GM19468 (cell line): ENCODE measurements around the gene NRG2.

Source experiments
- ATAC-seq: cut with Tn5 transposase; IDR thresholded peaks from one replicate; pipeline ENCODE4 v1.9.1; 2021; ENCODE audit warnings: mild to moderate bottlenecking, moderate library complexity, moderate number of reproducible peaks; ENCODE audit not compliant: unreplicated experiment; ENCODE audit errors: extremely low read depth

Gene NRG2

DNA sequence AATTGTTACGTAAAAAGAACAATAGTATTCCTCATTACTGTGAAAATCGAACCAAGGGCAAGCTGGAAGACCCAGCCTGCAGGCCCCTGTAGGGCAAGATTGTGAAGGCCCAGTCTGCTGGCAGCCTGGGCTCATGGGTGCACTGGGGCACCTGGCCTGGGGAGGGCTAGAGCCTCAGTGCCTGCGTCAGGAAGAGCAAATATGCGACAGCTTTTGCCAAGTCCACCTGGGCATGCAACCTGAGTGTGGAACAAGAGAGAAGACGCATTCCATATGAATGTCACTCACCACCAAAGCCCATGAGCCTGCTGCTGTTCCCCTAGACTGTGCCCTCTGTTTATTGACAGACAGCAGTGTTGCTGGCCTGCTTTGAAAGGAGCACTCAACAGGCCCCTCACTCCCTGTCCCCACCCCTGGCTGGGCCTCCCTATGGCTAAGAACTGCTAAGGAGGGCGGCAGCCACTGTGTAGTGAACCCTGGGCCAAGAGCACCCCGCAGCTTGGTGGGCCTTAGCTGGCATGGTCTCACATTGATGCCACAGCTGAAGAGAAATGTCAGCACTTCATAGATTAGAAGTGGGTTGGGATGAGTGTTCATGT lies 219.2 kb downstream of the NRG2 start:
- no peak for ATAC-seq

DNA sequence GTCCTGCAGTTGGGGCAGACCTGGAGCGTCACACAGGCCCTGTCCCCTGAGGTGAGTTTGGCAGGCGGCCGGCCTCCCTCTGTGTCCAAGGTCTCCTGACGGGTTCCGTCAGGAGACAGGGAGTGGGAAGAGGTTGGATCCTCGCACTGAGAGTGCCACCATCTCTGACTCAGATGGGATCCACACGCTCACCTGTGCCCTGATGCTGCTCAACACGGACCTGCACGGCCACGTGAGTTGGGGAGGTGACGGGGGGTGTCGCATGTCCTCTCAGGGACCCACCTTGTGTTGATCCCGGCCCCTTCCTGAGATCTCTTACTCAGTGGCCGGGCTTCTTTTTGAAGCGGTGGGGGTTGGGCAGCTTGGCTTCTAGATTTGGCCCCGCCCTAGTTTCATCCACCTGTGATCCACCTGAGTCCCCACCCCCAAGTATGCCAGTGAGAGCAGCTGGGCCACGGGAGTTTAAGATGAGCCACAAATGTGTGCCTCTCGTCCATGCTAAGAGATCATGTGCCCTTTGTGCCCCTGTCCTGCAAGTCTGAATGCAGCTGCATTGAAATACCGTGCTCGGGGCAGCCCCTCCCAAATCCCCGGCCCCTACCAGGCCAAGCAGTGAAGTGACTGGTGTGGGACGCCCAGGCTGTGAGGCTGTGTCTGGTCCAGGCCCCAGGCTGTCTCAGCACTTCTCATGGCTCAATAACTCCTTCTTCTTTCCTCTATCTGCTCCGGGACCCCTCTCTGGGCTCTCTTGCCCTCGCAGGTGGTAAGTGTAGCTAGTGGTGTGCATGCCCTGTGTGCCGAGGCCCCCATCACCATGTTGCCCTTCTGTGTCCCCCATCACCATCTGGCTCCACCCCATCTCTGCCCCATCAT lies 220.3 kb downstream of the NRG2 start:
- ATAC-seq: no peak

DNA sequence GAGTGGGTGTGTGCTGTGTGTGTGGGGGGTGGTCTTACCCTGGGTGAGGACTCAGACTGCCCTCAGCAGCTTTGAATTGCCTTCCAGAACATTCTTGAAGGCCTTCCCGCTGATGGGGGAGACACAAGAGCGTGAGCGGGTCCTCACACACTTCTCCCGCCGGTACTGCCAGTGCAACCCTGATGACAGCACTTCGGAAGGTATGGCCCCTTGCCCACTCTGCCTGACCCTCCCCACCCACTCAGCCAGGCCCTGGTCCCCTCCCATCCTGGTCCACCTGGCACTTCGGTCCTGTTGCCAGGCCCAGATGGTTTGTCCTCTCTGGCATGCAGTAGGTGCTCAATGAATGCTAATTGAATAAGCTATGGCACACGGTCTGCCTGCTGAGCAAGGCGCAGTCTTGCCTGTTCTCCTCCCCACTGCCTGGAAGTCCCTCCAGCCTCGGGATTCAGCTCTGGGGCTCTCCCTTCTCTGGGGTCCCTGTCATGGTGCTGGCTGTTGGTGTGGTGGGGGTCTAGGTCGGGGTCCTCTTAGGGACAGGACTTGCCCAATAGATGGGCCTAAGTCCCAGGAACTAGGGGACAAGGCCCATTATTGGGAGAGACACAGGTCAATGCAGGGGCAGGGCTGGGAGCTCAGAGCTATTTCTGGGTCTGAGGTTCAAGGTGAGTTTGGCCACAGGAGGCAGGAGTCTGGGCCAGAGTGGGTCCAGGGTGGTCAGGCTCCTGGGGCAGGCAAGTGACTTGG lies 221.1 kb downstream of the NRG2 start:
- ATAC-seq: no peak

DNA sequence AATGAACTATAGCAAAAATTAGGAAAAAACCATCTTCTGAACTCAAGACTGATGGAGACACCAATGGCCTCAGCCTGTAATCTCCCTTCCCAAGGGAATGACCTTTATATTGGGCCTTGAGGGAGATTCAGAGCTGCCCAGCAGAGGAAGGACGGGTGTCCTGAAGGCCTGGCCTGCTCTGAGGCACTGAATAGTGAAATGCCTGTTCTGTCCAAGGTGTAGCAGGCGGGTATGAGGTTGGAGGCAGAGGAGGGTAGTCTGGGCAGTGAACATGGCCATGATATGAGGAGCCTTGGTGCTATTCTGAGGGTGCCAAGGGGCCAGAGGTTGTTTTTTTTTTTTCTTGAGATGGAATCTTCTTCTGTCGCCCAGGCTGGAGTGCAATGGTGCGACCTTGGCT lies 222.5 kb downstream of the NRG2 start:
- ATAC-seq: no peak

DNA sequence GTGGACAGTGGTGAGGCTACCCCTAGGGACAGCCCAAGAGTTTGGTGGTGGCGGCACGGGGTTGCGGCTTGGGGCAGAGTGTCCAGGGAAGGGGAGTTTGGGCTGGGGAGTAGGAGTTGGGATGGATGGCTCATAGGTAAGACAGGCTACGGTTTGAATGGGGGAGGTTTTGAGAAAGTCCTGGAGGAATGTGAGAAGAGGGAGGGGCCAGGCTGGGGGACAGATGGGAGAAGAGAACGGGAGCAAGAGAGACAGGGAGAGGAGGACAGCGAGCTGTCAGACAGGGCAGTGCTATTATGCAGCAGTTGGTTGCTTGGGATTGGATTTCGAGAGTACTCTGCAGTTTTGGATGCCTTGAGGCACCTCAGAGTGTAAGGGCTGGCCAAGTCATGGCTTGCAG lies 223.0 kb downstream of the NRG2 start:
- no peak for ATAC-seq

DNA sequence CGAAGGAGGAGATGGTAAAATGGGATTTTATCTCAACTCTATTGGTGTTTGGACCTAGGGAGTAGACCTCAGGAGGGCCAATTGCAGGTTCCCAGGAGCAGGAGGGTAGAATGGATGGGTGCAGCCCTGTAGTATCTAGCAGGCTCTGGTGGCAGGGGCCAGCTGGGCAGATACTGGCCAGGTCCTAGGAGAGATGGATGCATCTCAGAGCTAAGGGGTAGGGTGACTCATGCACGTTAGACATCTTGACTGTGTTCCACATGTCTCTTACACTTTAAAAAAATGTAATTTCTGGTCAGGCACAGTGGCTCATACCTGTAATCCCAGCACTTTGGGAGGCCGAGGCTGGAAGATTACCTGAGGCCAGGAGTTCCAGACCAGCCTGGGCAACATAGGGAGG lies 225.1 kb downstream of the NRG2 start:
- no peak for ATAC-seq

DNA sequence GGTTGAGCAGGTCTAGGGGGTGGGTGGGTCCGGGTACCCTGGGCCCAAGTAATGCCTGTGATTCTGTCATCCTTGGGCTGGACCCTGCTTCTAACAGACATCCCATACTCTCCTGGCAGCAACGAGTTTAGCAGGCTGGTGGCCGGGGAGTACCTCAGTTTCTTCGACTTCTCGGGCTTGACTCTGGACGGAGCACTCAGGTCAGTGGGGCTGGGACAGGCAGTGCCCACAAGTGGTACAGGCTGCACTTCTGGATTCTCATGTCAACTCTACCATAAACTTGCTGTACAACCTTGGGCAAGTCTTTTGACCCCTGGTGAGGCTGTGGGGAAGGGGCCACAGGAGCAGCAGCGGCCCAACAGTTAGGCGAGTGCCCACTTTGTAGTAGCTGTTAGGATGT lies 225.7 kb downstream of the NRG2 start:
- no peak for ATAC-seq

DNA sequence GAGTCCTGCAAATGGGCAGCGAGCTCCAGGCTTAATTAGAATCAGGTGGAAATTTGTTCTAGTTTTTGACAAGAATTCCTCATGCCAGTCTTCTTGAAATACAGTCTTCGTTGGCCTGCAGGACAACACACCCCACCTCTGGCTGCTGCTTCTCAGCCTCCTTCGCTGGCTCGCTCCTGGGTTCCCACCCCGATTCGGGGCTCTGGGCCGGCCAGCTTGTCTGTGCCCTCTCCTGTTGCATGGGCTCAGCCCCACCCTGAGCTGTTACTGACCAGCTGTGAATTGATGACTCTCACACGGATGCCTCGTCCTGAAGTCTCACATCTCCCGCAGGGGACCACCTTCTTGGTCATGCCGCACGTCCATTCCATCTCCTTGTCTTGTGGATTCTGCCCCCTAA lies 226.5 kb downstream of the NRG2 start:
- no peak for ATAC-seq

DNA sequence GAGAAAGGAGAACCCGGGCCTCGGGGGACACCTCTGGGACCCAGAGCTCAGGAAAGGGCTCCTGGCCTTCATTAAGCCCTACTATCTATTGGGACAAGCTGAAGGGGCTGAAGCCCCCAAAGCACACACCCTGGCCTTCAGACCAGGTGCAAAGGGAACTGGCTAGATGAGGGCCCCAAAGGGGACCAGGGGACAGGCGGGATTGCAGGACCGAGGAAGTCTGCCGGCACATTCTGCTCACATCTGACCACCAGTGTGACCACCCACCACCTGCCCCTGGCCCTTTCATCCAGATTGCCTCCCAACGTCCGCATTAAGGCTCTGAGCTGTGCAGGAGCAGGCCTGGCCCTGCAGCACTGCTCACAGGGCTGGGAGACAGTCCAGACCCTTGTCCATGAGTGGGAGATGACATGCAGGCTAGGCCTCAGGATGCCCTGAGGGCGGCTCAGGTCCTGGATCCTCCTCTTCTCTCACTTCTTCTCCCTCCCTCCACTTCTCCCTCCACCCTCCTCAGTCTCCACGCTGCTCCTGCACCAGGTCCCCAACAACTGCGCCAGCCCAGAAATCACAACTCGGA lies 228.3 kb downstream of the NRG2 start:
- no peak for ATAC-seq

DNA sequence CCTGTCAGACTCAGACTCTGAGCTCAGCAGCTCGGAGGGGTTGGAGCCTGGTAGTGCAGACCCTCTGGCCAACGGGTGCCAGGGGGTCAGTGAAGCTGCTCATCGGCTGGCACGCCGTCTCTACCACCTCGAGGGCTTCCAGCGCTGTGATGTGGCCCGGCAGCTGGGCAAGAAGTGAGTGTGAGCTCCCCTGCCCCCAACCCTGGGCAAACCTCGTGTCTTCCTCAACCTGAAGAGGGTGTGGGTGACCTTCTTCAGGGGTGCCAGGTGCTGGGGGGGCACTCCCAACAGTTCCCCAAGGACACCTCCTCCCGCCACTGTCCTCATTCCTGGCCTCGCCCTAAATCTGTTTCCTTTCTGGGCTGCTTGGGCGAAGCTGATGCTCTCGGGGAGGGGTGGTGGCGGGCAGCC lies 228.9 kb downstream of the NRG2 start:
- ATAC-seq: no peak

DNA sequence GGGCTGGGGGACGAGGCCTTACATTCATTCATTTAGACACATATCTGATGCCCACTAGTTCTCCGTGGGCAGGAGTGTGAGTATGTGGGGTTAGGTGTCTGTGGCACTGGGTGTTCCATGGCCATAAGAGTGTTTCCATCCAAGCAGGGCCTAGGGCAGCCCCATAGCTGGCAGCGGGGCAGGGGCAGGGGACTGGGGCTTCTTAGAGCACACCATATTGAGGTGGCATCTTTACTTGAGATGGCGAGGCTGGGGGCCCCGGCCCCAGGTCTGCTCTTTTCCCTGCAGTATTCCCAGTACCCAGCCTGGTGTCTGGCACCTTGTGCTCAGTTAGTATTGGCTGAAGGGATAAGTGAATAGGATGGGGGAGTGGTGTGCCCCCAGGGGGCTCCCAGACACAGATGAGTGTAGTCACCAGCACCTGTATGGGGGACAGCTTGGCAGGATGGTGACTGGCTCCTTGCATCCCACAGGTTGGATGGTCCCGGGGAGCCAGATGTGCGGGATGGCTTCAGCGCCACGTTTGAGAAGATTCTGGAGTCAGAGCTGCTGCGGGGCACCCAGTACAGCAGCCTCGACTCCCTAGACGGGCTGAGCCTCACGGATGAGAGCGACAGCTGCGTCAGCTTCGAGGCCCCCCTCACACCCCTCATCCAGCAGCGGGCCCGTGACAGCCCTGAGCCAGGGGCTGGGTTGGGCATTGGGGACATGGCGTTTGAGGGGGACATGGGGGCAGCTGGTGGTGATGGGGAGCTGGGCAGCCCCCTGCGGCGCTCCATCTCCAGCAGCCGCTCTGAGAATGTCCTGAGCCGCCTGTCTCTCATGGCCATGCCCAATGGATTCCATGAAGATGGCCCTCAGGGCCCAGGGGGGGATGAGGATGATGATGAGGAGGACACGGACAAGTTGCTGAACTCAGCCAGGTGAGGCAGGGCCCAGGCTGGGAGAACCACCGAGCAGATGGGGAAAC lies 230.0 kb downstream of the NRG2 start:
- ATAC-seq: no peak

DNA sequence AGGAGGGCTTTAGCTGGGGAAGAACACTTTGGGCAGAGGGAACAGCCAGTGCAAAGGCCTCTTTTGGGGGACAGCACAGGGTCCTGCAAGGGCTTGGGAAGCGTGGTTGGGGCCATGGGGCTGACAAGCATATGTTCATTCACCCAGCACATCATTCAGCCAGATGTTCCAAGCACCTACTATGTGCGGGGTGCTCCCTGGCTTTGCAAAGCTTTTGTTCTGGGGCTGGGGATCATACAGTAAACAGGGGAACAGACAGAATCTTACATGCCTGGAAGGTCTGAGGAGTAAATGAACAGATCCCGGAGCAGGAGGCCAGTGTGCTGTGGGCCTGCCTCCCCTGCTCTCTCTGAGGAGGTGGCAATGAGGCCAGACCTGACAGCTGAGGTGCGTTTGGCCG lies 230.8 kb downstream of the NRG2 start:
- ATAC-seq: no peak

DNA sequence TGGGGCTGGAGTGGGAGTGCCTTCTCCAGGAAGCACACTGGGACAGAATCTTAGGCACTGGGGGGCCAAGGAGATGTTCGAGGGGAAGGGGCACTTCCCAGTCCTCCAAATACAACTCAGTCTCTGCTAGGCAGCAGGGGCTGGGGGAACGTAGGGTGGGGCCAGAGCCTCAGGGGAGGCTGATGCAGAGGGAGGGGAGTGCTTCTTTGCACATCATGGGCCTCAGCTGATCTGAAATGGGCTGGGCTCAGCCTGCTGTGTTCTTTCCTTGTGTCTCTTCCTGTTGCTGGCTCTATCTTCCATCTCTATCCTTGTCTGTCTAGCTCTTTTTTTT lies 231.9 kb downstream of the NRG2 start:
- no peak for ATAC-seq

DNA sequence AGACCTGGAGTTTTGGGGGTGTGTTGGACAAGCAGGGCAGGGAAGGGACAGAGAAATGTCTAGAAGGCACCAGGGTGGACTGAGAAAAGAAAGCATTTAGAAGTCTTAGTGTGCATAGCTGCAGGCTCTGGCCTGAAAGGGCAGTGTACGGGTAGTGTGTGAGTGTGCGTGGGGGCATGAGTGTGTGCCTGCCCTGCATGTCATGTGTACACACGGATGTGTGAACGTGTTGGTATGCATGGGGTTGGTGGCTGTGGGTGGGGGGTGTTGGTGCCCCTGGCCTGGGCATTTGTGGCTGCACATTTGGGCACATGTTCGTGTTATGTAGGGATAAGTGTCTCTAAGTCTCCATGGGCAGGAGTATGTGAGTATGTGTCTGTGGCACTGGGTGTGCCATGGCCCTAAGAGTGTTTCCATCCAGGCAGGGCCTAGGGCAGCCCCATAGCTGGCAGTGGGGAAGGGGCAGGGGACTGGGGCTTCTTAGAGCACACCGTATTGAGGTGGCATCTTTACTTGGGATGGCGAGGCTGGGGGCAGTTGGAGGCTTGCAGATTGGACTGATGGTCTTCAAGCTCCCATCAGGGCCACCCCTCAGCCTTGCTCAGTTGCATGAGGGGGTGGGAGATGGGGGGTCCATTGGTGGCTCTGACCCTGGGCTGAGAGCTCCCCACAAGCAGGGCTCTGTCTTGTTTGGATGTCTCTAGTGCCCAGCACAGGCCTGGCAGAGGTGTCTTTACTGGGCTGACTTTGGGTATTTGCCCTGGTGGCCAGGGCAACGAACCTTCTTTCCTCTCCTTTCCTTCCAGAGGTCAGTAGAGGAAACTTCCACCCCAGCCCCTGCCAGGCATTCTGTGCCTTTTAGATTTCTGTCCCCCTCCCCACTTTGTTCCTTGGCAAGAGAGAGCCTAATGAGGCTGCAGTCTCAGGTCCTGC lies 232.5 kb downstream of the NRG2 start:
- ATAC-seq: no peak

DNA sequence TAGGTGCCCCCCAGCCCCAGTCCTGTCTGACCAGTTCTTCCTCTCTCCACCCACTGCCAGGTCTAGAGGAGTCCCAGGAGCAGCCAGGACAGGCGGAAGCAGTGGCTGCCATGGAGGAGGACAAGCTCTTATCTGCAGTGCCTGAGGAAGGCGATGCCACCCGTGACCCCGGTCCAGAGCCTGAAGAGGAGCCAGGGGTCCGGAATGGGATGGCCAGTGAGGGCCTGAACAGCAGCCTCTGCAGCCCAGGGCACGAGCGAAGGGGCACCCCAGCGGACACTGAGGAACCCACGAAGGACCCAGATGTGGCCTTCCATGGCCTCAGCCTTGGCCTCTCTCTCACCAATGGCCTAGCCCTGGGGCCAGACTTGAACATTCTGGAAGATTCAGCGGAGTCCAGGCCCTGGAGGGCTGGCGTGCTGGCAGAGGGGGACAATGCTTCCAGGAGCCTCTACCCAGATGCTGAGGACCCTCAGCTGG lies 233.7 kb downstream of the NRG2 start:
- ATAC-seq: no peak

DNA sequence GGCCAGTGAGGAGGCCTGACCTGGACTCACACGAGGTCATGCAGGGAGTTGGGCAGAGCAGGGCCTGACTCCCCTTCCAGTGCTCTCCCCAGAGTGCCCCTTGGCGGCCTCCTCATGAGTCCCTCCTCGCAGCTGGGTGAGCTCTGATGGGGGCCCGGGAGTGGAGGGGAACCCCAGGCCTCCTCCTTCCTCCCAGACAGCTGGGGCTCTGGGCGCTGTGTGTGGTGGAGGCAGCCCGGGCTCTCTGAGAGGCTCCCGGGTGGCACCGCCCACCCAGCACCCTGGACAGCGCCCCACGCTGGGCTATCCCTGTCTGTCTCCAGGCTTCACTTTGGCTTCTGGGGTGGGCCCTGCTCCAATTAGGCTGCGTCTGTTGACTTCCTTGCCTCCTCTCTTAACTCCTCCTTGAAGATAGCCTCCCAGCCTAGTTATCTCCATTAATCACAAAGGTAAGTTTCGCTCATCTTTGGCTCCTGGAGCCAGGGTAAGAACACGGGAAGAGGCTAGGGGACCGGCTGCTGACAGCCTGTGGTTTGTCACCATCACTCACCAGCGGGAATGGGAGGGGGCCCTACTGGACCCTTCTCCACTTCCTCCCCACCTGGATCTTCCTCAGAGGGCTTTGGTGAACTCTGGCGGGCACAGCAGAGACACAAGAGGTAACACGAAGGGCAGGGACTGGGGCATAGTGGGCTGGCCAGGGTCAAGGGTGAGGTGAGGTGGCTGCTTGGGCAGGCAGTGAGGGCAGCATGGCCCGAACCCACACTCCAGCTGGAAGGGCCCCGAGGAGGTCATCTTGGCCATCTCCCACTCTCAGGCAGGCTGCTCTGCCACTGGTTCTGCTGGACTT lies 234.4 kb downstream of the NRG2 start:
- ATAC-seq: no peak

DNA sequence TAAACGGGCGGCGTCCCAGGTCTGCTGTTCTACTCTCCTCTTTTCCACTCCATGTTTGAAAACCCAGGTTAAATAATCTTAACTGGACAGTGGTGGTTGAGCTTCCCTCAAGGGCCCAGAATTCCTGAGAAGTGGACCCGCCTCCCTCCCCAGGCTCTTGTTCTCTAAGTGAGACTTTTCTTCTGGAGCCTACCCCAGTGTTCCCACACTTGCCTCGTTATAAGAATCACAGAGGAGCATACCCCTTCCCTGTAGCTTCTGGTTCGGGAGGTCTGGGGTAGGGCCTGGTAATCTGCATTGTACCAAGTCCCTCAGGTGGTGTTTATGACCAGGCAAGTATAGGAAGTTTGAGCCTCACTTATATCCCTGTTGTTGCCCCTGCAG lies 235.5 kb downstream of the NRG2 start:
- no peak for ATAC-seq
